Measurements from ENCODE around the gene CBX8.

Gene CBX8

GRCh38 chr17:79747508-79748294, 49.2 kb downstream of the CBX8 start:
- Histone ChIP-seq H3K4me1 (ENCODE audit: control insufficient read depth in 1 of 2, insufficient read depth in 1 of 2, low read depth in 1 of 2, low read length in 1 of 2) (no peaks in the 10 kb centered on the region), H3K4me3 (ENCODE audit: low read depth in 1 of 2, low read length in 1 of 2) (no peak overlapping the region), H3K27me3 (peaks cover 99% of the 10 kb centered on the region), H3K36me3 (no peaks in the 10 kb centered on the region), H3K27ac (no peak overlapping the region), H3K9me3 (no peaks in the 10 kb centered on the region)
- TF ChIP-seq CTCF (IDR thresholded peaks at IDR 0.05): no peak

- Histone ChIP-seq H3K27ac (no peak overlapping the region), H3K9me3 (no peaks in the 10 kb centered on the region), H3K27me3 (peaks cover 99% of the 10 kb centered on the region), H3K36me3 (no peaks in the 10 kb centered on the region), H3K4me1 (ENCODE audit: control insufficient read depth in 1 of 2, insufficient read depth in 1 of 2, low read depth in 1 of 2, low read length in 1 of 2) (peaks cover 0 to under 1% of the 10 kb centered on the region in 2 experiments), H3K4me3 (ENCODE audit: low read depth in 1 of 2, low read length in 1 of 2) (no peak overlapping the region)
- no peak for TF ChIP-seq CTCF (IDR thresholded peaks at IDR 0.05)
These were observed 49.9 kb downstream of the CBX8 start for GRCh38 chr17:79746889-79747507.

- H3K27me3 ChIP-seq: peaks cover 99% of the 10 kb centered on the region
- peaks cover 0 to 5% of the 10 kb centered on the region in 2 experiments for H3K4me1 ChIP-seq (ENCODE audit: control insufficient read depth in 1 of 2, insufficient read depth in 1 of 2, low read depth in 1 of 2, low read length in 1 of 2)
- no peak for TF ChIP-seq CTCF (IDR thresholded peaks at IDR 0.05)
- H3K27ac ChIP-seq: no peak overlapping the region
- H3K36me3 ChIP-seq: no peaks in the 10 kb centered on the region
- no peaks in the 10 kb centered on the region for H3K9me3 ChIP-seq
- no peak overlapping the region for H3K4me3 ChIP-seq (ENCODE audit: low read depth in 1 of 2, low read length in 1 of 2)
These were observed 51.2 kb downstream of the CBX8 start for GRCh38 chr17:79745641-79746105.

GRCh38 chr17:79743614-79744013, 53.3 kb downstream of the CBX8 start:
- H3K27me3 ChIP-seq: peaks cover 99% of the 10 kb centered on the region
- H3K4me3 ChIP-seq (ENCODE audit: low read depth in 1 of 2, low read length in 1 of 2): no peak overlapping the region
- no peak overlapping the region for H3K27ac ChIP-seq
- H3K4me1 ChIP-seq (ENCODE audit: control insufficient read depth in 1 of 2, insufficient read depth in 1 of 2, low read depth in 1 of 2, low read length in 1 of 2): peaks cover 0 to 5% of the 10 kb centered on the region in 2 experiments
- no peak for TF ChIP-seq CTCF (IDR thresholded peaks at IDR 0.05)
- no peaks in the 10 kb centered on the region for H3K36me3 ChIP-seq
- H3K9me3 ChIP-seq: no peaks in the 10 kb centered on the region

GRCh38 chr17:79742951-79743476, 53.9 kb downstream of the CBX8 start:
- Histone ChIP-seq H3K4me1 (ENCODE audit: control insufficient read depth in 1 of 2, insufficient read depth in 1 of 2, low read depth in 1 of 2, low read length in 1 of 2) (peaks cover 0 to 5% of the 10 kb centered on the region in 2 experiments), H3K27me3 (peaks cover 95% of the 10 kb centered on the region), H3K9me3 (no peaks in the 10 kb centered on the region), H3K36me3 (no peaks in the 10 kb centered on the region), H3K4me3 (ENCODE audit: low read depth in 1 of 2, low read length in 1 of 2) (no peak overlapping the region), H3K27ac (no peak overlapping the region)
- no peak for TF ChIP-seq CTCF (IDR thresholded peaks at IDR 0.05)

Data from neutrophil (primary cell).